GM12892 (cell line): ENCODE data around the gene NRL.

ENCODE experiments used
- DNase-seq: peaks from one replicate; pipeline ENCODE4 v3.0.0; 2011; ENCODE audit not compliant: insufficient read length
- FAIRE-seq: peaks from 2 replicates; lab custom pipeline; 2011; peaks lifted over from hg19 to GRCh38; lab: Jason Lieb, UNC
- POLR2A ChIP-seq: IDR thresholded peaks from 2 replicates; pipeline ENCODE4 v1.6.1; 2011; ENCODE audit warnings: low read depth, low read length, control low read depth
- POLR2AphosphoS5 ChIP-seq: IDR thresholded peaks from 2 replicates; pipeline ENCODE4 v1.6.1; 2011; ENCODE audit warnings: low read depth, low read length, control low read depth
- TAF1 ChIP-seq: IDR thresholded peaks from 2 replicates; pipeline ENCODE4 v1.6.1; 2011; ENCODE audit warnings: low read depth, mild to moderate bottlenecking, control low read depth, low read length, borderline replicate concordance

The NRL gene

DNA sequence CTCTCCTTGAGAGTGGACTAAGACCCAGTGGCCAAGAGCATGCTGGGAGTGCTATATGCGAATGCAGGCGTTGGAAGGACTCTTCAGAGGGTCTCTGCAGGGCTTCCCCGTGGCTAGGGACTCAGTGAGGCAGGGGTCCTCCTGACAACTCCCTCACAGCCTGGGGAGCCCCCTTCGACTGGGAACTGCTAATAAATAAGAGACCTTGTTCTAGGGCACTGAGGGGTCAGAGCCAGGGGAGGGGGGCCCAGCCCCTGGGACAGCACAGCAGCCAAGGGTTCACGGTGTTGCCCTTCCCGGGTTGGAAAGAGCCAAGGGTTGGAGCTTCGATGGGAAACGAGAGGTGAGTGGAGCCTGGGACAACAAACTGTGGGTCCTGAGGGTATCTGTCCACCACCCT, 49.3 kb downstream of the NRL start:
- FAIRE-seq (no peak), DNase-seq (no peak)
- TF ChIP-seq TAF1 (no peak), POLR2A (no peak), POLR2AphosphoS5 (no peak)

DNA sequence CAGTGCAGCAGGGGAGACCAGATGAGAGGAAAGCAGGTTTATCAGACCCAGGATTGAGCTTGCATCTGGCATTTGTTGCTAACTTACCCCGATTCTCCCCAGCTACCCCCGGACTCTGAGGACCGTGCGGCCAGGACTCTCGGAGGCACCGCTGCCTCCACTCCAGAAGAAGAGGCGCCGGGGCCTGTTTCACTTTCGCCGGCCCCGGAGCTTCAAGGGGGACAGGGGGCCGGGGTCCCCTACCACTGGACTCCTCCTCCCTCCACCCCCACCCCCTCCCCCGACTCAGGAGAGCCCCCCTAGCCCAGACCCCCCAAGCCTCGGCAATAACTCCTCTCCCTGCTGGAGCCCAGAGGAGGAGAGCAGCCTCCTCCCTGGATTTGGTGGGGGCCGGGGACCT, 49.9 kb downstream of the NRL start:
- DNase-seq (peak; percentile 7), FAIRE-seq (no peak)
- TF ChIP-seq POLR2A, result no peak
- no peak for TF ChIP-seq TAF1
- no peak for TF ChIP-seq POLR2AphosphoS5

DNA sequence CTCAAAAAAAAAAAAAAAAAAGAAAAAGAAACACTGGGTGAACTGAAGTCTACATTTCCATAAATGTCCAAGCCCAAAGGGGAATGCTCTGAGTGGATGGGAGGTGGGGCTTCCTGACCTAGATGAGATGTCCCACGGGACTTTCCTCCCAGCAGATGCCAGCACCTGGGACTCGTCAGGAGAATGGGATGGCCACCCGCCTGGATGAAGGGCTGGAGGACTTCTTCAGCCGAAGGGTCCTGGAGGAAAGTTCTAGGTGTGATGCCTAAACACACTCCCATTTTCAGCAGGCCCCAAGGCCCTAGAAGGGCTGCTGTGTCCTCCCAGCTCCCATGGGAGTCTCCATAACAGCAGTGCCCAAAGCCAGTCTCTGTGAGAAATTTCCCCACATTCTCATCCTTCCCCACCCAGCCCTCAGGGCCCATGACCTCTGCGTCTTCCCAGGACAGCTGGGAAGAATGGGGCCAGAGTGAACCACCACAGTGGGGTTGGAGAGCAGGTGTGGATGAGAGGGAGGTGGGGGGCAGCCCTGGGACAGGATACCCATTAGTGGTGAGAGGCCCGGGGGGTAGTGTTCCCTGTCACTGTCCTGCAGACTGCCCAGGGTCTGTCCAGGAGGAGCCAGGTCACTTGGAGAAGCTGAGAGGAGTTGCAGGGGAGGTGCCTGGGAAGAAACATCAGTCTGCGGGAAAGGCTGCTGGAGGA, 50.5 kb downstream of the NRL start:
- FAIRE-seq (no peak), DNase-seq (peak; percentile 11)
- TF ChIP-seq TAF1 (no peak), POLR2AphosphoS5 (no peak)

DNA sequence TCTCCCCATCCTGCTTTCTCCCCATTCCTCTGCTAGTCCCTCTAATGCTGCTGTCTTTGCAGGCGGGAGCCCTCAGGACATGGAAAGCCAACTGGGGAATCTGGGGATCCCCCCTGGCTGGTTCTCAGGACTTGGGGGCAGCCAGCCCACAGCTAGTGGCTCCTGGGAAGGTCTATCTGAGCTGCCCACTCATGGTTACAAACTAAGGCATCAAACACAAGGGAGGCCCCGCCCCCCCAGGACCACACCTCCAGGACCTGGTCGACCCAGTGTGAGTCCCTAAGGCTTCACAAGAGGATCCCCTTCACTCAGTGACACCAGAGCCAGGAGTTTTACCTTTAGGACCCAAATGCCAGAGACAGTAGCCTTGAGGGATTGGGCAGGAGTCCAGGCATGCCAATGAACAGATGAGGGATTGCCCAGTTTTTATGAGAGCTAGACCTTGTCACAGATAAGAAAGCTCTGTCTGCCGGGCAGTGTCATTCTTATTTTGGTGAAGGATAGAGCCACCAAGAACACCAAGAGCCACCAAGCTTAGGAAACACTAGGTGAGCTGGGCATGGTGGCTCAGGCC, 51.4 kb downstream of the NRL start:
- FAIRE-seq, result no peak
- DNase-seq, result peak; percentile 3
- no peak for TF ChIP-seq POLR2A
- no peak for TF ChIP-seq TAF1
- TF ChIP-seq POLR2AphosphoS5, result no peak

DNA sequence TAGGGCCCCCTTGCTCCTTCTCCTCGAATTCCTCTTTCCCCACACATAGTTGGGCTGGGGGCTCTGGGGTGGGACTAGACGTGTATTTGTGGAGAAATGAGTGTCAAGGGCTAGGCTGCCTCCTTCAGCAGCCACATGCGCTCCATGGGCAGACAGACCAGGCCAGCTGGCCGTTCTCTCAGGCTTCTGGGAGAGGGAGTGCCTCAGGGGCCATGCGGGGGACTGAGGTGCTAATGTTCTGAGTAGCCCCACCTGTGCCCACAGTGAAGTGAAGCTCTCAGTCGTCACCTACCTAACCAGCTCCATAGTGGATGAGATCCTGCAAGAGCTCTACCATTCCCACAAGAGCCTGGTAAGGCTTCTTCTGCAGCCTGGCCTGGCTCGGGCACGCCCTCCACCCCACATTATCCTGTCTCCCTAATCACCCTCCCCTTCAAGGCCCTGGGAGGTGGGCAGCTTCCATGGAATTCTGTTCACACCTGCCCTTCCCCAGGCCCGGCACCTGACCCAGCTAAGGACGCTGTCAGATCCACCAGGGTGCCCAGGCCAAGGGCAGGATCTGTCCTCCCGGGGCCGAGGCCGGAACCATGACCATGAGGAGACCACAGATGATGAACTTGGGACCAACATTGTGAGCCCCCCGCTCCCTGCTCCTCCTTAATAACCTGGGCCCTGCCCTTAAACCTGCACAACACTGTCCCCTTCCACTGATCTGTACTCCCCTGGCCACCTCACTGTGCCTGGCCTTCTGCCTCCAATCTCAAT, 52.4 kb downstream of the NRL start:
- no peak for TF ChIP-seq POLR2AphosphoS5
- TF ChIP-seq POLR2A, result no peak
- no peak for TF ChIP-seq TAF1
- FAIRE-seq, result no peak

DNA sequence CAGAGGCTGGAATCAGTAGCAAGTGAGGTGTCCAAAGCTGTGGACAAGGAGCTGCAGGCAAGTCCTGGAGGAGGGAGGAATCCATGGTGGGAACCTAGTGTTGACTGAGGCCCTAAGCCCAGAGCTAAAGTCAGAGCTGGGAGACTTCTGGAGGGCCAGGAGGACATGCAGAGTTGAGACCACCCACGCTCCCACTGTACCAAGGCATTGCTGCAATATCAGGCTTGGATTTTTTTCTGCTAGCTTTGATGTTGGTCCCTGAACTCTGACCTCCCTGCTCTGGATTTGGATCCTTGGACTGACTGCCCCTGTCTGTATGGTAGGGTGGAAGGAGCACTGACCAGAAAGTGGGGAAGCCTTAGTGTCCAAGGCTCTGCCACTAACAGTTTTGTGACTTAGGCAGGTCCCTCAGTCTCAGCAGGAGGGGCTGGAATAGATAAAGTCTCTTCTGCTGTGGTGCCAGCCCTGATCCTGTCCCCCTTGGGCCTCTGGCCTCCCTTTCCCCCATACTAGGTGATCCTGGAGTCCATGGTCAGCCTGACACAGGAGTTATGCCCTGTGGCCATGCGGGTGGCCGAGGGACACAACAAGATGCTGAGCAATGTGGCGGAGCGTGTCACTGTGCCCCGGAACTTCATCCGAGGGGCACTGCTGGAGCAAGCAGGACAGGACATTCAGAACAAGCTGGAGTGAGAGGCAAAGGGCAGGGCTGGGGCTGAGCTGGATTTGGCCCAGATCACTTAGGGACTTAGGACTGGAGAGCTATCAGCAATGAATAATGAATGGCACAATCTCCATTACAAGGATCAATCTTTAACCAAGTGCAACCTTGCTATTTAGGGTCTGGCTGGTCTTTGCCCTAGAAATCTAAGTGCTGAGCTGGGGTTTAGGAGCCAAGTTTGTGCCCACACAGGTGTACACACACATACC, 53.5 kb downstream of the NRL start:
- TF ChIP-seq TAF1, result no peak
- TF ChIP-seq POLR2A, result no peak
- no peak for TF ChIP-seq POLR2AphosphoS5
- no peak for DNase-seq
- no peak for FAIRE-seq

More for the DNA sequence above, 52.4 kb downstream of the NRL start:
- peak; percentile 5 for DNase-seq

DNA sequence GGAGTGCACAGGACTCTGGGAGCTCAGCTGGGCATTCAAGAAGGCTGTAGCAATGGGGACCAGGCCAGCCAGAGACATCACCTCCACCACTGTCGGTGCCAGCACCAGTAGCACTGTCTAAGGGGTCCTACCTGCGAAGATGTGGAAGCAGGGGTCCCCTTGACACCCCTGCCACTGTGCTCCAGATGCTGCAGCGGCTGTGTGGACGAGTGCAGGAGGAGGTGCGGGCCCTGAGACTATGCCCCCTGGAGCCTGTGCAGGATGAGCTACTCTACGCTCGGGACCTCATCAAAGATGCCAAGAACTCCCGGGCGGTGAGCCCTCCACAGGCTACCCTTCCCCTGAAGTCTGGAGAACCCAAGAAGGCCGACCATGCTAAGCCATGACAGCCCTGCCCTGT, 54.3 kb downstream of the NRL start:
- TF ChIP-seq POLR2AphosphoS5, result no peak
- TF ChIP-seq TAF1, result no peak
- TF ChIP-seq POLR2A, result no peak
- DNase-seq (peak; percentile 2), FAIRE-seq (no peak)

DNA sequence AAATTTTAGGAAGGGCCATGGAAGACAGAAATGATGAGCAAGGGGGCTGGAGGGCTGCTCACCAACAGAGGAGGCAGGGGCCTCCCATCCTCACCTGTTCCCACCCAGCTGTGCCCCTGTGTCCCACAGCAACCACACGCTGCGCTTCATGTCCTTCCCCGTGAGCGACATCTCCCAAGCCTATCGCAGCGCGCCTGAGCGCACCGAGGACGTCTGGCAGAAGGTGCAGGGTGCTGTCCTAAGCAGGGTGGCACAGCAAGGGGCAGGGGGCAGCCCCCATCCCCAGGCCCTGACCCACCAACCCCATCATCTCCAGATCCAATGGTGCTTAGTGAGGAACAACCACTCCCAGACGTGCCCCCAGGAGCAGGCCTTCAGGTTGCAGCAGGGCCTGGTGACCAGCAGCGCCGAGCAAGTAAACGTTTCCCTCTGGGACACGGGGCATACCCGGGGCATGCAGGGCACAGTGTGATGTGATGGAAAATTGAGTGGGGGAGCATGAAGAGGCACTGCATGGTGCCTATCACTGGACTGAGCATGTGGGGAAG, 54.8 kb downstream of the NRL start:
- FAIRE-seq (no peak), DNase-seq (no peak)
- no peak for TF ChIP-seq POLR2AphosphoS5

DNA sequence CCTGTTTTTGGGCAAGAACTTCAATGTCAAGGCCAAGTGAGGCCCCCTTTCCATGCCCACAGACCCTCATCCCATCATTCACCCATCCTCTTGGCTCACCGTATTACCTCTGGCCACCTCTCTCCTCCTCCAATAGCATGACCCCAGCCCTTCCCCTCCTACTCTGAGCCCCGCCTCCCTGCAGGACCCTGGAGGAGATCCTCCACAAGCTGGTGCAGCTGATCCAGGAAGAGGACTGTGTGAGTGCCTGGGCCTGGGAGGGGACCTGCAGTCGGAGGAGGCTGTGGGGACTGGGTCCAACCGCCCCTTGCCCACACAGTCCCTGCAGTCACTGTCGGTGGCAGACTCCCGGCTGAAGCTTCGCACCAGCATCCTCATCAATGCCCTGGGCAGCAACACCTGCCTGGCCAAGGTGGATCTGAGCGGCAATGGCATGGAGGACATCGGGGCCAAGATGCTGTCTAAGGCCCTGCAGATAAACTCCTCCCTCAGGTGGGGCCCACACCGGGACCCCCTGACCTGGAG, 55.7 kb downstream of the NRL start:
- no peak for FAIRE-seq
- TF ChIP-seq TAF1 (no peak), POLR2A (no peak), POLR2AphosphoS5 (no peak)
- DNase-seq, result peak; percentile 15

DNA sequence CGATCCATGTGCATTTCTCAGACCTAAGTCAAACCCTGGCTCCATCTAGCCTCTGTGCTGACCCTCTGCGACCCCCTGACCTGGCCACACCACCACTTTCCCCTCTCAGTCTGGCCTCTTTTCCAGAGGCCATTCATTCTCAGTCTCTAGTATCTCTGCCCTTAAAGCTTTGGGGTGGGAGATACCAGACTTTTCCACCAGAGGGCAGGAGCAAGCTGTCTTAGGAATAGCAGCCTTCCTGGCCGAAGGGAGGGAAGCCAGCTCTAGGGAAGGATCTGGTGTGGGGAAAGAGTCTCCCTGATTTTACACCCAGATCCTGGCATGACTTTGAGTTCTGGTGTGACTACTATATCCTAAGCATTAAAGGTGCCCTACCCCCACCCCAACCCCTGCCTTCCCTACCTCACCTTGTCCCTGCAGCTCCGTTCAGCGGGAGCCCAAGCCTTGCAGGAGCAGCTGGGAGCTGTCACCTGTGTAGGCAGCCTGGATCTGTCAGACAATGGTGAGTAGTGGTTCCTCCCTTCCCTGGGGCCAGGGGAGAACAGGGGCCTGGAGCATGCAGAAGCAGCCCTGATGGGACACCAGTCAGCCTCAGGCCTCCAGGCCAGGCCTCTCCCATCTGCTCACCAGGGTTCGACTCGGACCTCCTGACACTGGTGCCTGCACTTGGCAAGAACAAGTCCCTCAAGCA, 56.3 kb downstream of the NRL start:
- TF ChIP-seq POLR2A, result no peak
- no peak for TF ChIP-seq TAF1
- no peak for TF ChIP-seq POLR2AphosphoS5
- DNase-seq, result peak; percentile 37
- FAIRE-seq, result no peak
